K562 (cell line): ENCODE measurements around the gene AP1M1. TPM values are rescaled to one million over a fixed set of nuclear protein-coding genes. Genes with fewer than 3 reads are reported as not detected.

ENCODE experiments used
- ATAC-seq: fragments of 200-7000 bp; cut with Tn5 transposase; 3 replicates; pipeline ENCODE4 v1.9.1; 2020; ENCODE audit warnings: moderate library complexity
- BruUV-seq: library from RNA; stranded (reverse); fragments of 400-500 nt; replicated peaks from 2 replicates; lab custom pipeline; 2021; lab: Mats Ljungman, UMichigan
- CTCF ChIA-PET: fragments of 300-600 bp; formaldehyde crosslinking; extraction: SDS; loops from one replicate; lab custom pipeline; 2021; ENCODE audit warnings: low intra/inter-chr PET ratio; lab: Yijun Ruan, JAX
- POLR2A ChIA-PET: fragments of 300-600, 350-650 bp; sonication (Branson Sonifier 250); formaldehyde crosslinking; extraction: SDS; loops from one replicate; lab custom pipeline; 2021; ENCODE audit warnings: antibody characterized with exemption, inconsistent platforms; lab: Yijun Ruan, JAX
- DNase-seq, 4 experiments: peaks; one replicate each; pipeline versions ENCODE4 v3.0.0 to v3.0.0-alpha.2; 2011 to 2018; ENCODE audit warnings: low spot score in 3 of 4, mixed read lengths in 3 of 4; ENCODE audit errors: extremely low read depth in 1 of 4
- FAIRE-seq: peaks from 2 replicates; lab custom pipeline; 2011; peaks lifted over from hg19 to GRCh38; lab: Jason Lieb, UNC
- H2AFZ ChIP-seq: 2 replicates; pipeline ENCODE4 v1.6.0; 2011; ENCODE audit warnings: low read depth, low read length, control low read depth, inconsistent platforms
- H3K27ac ChIP-seq: fragments of 200-600 bp; 3 replicates; pipeline ENCODE4 v1.8.0; 2011; ENCODE audit warnings: low read depth, mild to moderate bottlenecking, control low read depth, inconsistent platforms, low read length, moderate library complexity, mixed read lengths; ENCODE audit errors: extremely low read depth
- H3K27me3 ChIP-seq, 2 experiments: fragments of 300-600 bp in 1 of 2; 2 replicates in 1 of 2; 3 replicates in 1 of 2; pipeline versions ENCODE4 v1.6.0 to v1.8.0; 2011; ENCODE audit warnings: inconsistent platforms in 2 of 2, low read length in 2 of 2, mild to moderate bottlenecking in 1 of 2, mixed read lengths in 1 of 2, moderate library complexity in 1 of 2; ENCODE audit not compliant: control insufficient read depth in 2 of 2, insufficient read depth in 2 of 2
- H3K36me3 ChIP-seq: fragments of 300-600 bp; 3 replicates; pipeline ENCODE4 v1.8.0; 2011; ENCODE audit warnings: mild to moderate bottlenecking, low read length, inconsistent platforms; ENCODE audit not compliant: control insufficient read depth, insufficient read depth
- H3K4me1 ChIP-seq, 2 experiments: fragments of 200-600 bp in 1 of 2; replicated peaks in 1 of 2; 2 replicates in 1 of 2; 3 replicates in 1 of 2; pipeline versions ENCODE4 v1.5.1 to v1.8.0; 2011; ENCODE audit warnings: inconsistent platforms in 2 of 2, low read length in 2 of 2, mild to moderate bottlenecking in 1 of 2, mixed read lengths in 1 of 2, moderate library complexity in 1 of 2; ENCODE audit not compliant: control insufficient read depth in 2 of 2, insufficient read depth in 2 of 2
- H3K4me2 ChIP-seq: 2 replicates; pipeline ENCODE4 v1.6.1; 2011; ENCODE audit warnings: low read length, control low read depth, inconsistent platforms, mixed read lengths; ENCODE audit not compliant: insufficient read depth
- H3K4me3 ChIP-seq: fragments of 200-600 bp; sonication (generic), shearing (Covaris generic); 2 replicates; pipeline ENCODE4 v1.5.1; 2016; ENCODE audit warnings: control low read depth, inconsistent platforms
- H3K79me2 ChIP-seq: fragments of 200-600 bp; 3 replicates; pipeline ENCODE4 v1.8.0; 2011; ENCODE audit warnings: low read length, inconsistent platforms; ENCODE audit not compliant: control insufficient read depth, insufficient read depth
- H3K9ac ChIP-seq, 2 experiments: 2 replicates each; pipeline versions ENCODE4 v1.6.0 to v1.6.1; 2011; ENCODE audit warnings: low read depth in 2 of 2, low read length in 2 of 2, control low read depth in 1 of 2, inconsistent platforms in 1 of 2, mild to moderate bottlenecking in 1 of 2, mixed read lengths in 1 of 2; ENCODE audit not compliant: insufficient read depth in 1 of 2
- H3K9me1 ChIP-seq: one replicate; pipeline ENCODE4 v1.6.0; 2011; ENCODE audit warnings: inconsistent platforms, mild to moderate bottlenecking, low read length, moderate library complexity; ENCODE audit not compliant: control insufficient read depth, insufficient read depth
- H3K9me3 ChIP-seq: replicated peaks from 2 replicates; pipeline ENCODE4 v1.5.1; 2011; ENCODE audit warnings: low read depth, low read length, inconsistent platforms; ENCODE audit not compliant: control insufficient read depth, insufficient read depth
- H4K20me1 ChIP-seq: replicated peaks from 2 replicates; pipeline ENCODE4 v1.6.1; 2011; ENCODE audit warnings: low read length, inconsistent platforms, mixed read lengths; ENCODE audit not compliant: control insufficient read depth, insufficient read depth
- BCOR ChIP-seq: fragments of 450-650 bp; IDR thresholded peaks from 2 replicates; pipeline ENCODE4 v1.6.1; 2016
- FOXJ2 ChIP-seq: fragments of 200-800 bp; sonication (Bioruptor generic); IDR thresholded peaks from 2 replicates; pipeline ENCODE4 v1.6.1; 2016; ENCODE audit warnings: missing genetic modification characterization, missing compliant biosample characterization
- KDM1A ChIP-seq, 2 experiments: fragments of 450-650 bp; IDR thresholded peaks; 2 replicates each; pipeline ENCODE4 v1.6.1; 2016; ENCODE audit warnings: mild to moderate bottlenecking in 2 of 2
- RBM25 ChIP-seq: fragments of 200-400 bp; formaldehyde crosslinking; IDR thresholded peaks from 2 replicates; pipeline ENCODE4 v1.6.1; 2018; ENCODE audit warnings: low read length, low read depth, moderate library complexity; ENCODE audit not compliant: severe bottlenecking
- RCOR1 ChIP-seq, 2 experiments: IDR thresholded peaks; 2 replicates each; pipeline ENCODE4 v1.6.1; 2012; ENCODE audit warnings: low read depth in 2 of 2, low read length in 2 of 2, borderline replicate concordance in 1 of 2, improper control_type of control experiment in 1 of 2
- SIN3B ChIP-seq: fragments of 450-650 bp; IDR thresholded peaks from 2 replicates; pipeline ENCODE4 v1.6.1; 2017; ENCODE audit warnings: low read depth, mild to moderate bottlenecking, moderate library complexity
- SIX5 ChIP-seq, 2 experiments: IDR thresholded peaks; 2 replicates each; pipeline ENCODE4 v1.6.1; 2011; ENCODE audit warnings: low read length in 2 of 2, borderline replicate concordance in 1 of 2, low read depth in 1 of 2, mild to moderate bottlenecking in 1 of 2, moderate library complexity in 1 of 2; ENCODE audit not compliant: insufficient read depth in 1 of 2
- ZNF41 ChIP-seq: fragments of 250-450 bp; sonication (Bioruptor Pico); conservative IDR thresholded peaks from 2 replicates; pipeline ENCODE4 v1.4.0; 2020; ENCODE audit warnings: mild to moderate bottlenecking
- ZNF436 ChIP-seq: fragments of 250-450, 450-650 bp; sonication (Bioruptor Pico); formaldehyde crosslinking; IDR thresholded peaks from 2 replicates; pipeline ENCODE4 v1.7.0; 2020; ENCODE audit warnings: mild to moderate bottlenecking
- WGBS: fragments of 100-300 bp; shearing (Covaris generic); methylation state at CpG from one replicate; pipeline ENCODE4 v1.1.6; 2016; ENCODE audit warnings: low coverage, mixed read lengths; ENCODE audit not compliant: insufficient coverage; ENCODE audit errors: missing lambda C conversion rate; 5-methylcytosine and 5-hydroxymethylcytosine counted together
- in situ Hi-C: fragments of 300-500 bp; cut with MboI; formaldehyde crosslinking; loops from 4 replicates; pipeline ENCODE4 v1.15.0; 2018; ENCODE audit warnings: inconsistent platforms, mixed read lengths
- intact Hi-C: fragments of 100-400 bp; cut with micrococcal nuclease; formaldehyde crosslinking; loops from 2 replicates; pipeline ENCODE4 v1.14.2; 2022
- polyA plus RNA-seq, 8 experiments: library from polyadenylated mRNA; depleted of rRNA in 4 of 8; stranded (reverse) in 5 of 8; unstranded in 3 of 8; fragments of >200 nt; fragmentation: Nextera tagmentation in 2 of 8; fragmentation: Illumina TruSeq in 1 of 8; extraction: Ambion mirVana in 2 of 8; extraction: Trizol in 1 of 8; gene quantifications; 2 replicates each; pipeline versions ENCODE4 v1.2.1 to v1.2.3, GENCODE V29; 2011 to 2014; ENCODE audit warnings: inconsistent platforms in 1 of 8, missing spikeins in 1 of 8
- total RNA-seq, 7 experiments: library from RNA; depleted of rRNA in 6 of 7; stranded (reverse); fragments of >200 nt in 6 of 7; fragmentation: Illumina TruSeq in 2 of 7; extraction: Trizol in 2 of 7; gene quantifications; 2 replicates each; pipeline versions ENCODE4 v1.2.1 to v1.2.3, GENCODE V29; 2011 to 2021; ENCODE audit warnings: low replicate concordance in 1 of 7

The AP1M1 gene
- total and polyA plus RNA-seq, 9 of the 15 experiments (the other 6 are each of a cell fraction or from before 2014, with no cell fraction given) = 0.87 to 56.2 (median 29.1) TPM

GRCh38 chr19:16260812-16261161 lies 63.1 kb downstream of the AP1M1 start:
- FAIRE-seq (no peak), ATAC-seq (no peak), DNase-seq (no peak)
- TF ChIP-seq ZNF436 (no peak), FOXJ2 (tag) (no peak), SIN3B (no peak), BCOR (peak; percentile 49), SIX5 (IDR thresholded peaks at IDR 0.05; ENCODE audit: borderline replicate concordance in 1 of 2, insufficient read depth in 1 of 2, low read depth in 1 of 2, low read length in 2 of 2) (no peak), ZNF41 (CRISPR knock-in tag) (no peak), KDM1A (IDR thresholded peaks at IDR 0.05) (0 out of 4 replicates have a peak, but pooled peaks have one; percentile 5 to 7), RBM25 (peak; percentile 80), RCOR1 (IDR thresholded peaks at IDR 0.05; ENCODE audit: borderline replicate concordance in 1 of 2, low read depth in 2 of 2, low read length in 2 of 2) (0 out of 4 replicates have a peak, but pooled peaks of 1 of the 2 experiments have one; percentile 8)
- Histone ChIP-seq H3K9me3 (no peaks in the 10 kb centered on the region), H3K27ac (no peak overlapping the region), H2AFZ (no peak overlapping the region), H3K36me3 (no peaks in the 10 kb centered on the region), H4K20me1 (peaks cover 7% of the 10 kb centered on the region; the same call in 1 of the 2 replicates), H3K4me3 (no peak overlapping the region), H3K79me2 (no peaks in the 10 kb centered on the region), H3K9me1 (no peaks in the 10 kb centered on the region), H3K4me2 (no peak overlapping the region), H3K4me1 (peaks cover 34% of the 10 kb centered on the region in 2 experiments), H3K27me3 (no peaks in the 10 kb centered on the region), H3K9ac (no peak overlapping the region)
- in situ Hi-C loops (no loop called here), intact Hi-C loops (no loop called here)
- 78% methylated on average over 4 of the region's 4 CpGs for WGBS
- POLR2A ChIA-PET = no interaction called here
- no TSS peak for BruUV-seq
- CTCF ChIA-PET = no interaction called here
